Hepatocyte (in vitro differentiated cells): ENCODE data around the gene OMD.
"Not testable (repeated sequence)": the region's sequence is repeated elsewhere in the genome, so short reads cannot be mapped to it uniquely, and the experiment has no call there.

Experiments
- CTCF ChIP-seq: fragments of 200-600 bp; sonication (generic); IDR thresholded peaks from 2 replicates; pipeline ENCODE4 v1.5.1; 2016; ENCODE audit warnings: antibody characterized with exemption, mild to moderate bottlenecking; ENCODE audit not compliant: poor library complexity
- EZH2 ChIP-seq: fragments of 200-600 bp; sonication (generic); IDR thresholded peaks from 2 replicates; pipeline ENCODE4 v1.6.1; 2016; ENCODE audit warnings: antibody characterized with exemption, mild to moderate bottlenecking, borderline replicate concordance

- not testable (repeated sequence) for TF ChIP-seq CTCF, EZH2
Observed at GRCh38 chr9:92411157-92411556, 13.1 kb downstream of the OMD start.
